WERI-Rb-1 (cell line): ENCODE results near the gene PTP4A1.

Source experiments
- DNase-seq: peaks from one replicate; pipeline ENCODE4 v3.0.0-alpha.2; 2020
- H3K27ac ChIP-seq: fragments of 250-450 bp; sonication (Bioruptor Pico); 2 replicates; pipeline ENCODE4 v1.5.1; 2020; ENCODE audit warnings: mild to moderate bottlenecking, moderate library complexity
- H3K27me3 ChIP-seq: fragments of 250-450 bp; sonication (Bioruptor Pico); 2 replicates; pipeline ENCODE4 v1.5.1; 2021; ENCODE audit warnings: mild to moderate bottlenecking, low read depth, moderate library complexity; ENCODE audit not compliant: insufficient read depth, severe bottlenecking
- H3K36me3 ChIP-seq: fragments of 250-450 bp; sonication (Bioruptor Pico); 2 replicates; pipeline ENCODE4 v1.5.1; 2020; ENCODE audit warnings: mild to moderate bottlenecking, moderate library complexity
- H3K4me3 ChIP-seq: 2 replicates; pipeline ENCODE4 v1.5.1; 2011; ENCODE audit warnings: low read depth, mild to moderate bottlenecking, control low read depth, low read length
- H3K9me3 ChIP-seq: fragments of 250-450 bp; sonication (Bioruptor Pico); 2 replicates; pipeline ENCODE4 v1.5.1; 2021; ENCODE audit warnings: mild to moderate bottlenecking, moderate library complexity; ENCODE audit not compliant: severe bottlenecking
- CTCF ChIP-seq: IDR thresholded peaks from 2 replicates; pipeline ENCODE4 v1.5.1; 2011; ENCODE audit warnings: low read depth, mild to moderate bottlenecking, control low read depth, inconsistent platforms, low read length

PTP4A1 gene

GRCh38 chr6:63589952-63590411 is 17.7 kb downstream of the PTP4A1 start:
- no peak for DNase-seq
- Histone ChIP-seq H3K27me3 (no peaks in the 10 kb centered on the region), H3K4me3 (no peak overlapping the region), H3K9me3 (no peaks in the 10 kb centered on the region), H3K27ac (no peak overlapping the region), H3K36me3 (no peaks in the 10 kb centered on the region)
- no peak for TF ChIP-seq CTCF

DNA sequence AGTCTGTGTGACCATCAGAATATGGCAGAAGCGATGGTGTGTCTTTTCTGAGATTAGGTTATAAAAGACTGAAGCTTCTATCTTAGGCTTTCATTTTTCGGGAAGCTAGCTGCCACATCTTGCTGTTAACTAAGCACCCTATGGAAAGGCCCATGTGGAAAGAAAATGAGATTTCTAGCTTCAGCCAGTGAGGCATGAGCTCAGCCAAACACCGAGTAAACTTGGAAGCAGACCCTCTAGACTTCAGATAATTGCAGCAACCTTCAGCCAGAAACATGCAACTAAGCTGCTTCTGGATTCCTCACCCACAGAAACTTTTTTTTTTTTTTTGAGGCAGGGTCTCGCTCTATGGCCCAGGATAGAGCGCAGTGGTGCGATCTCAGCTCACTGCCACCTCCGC is 20.6 kb downstream of the PTP4A1 start:
- DNase-seq, result no peak
- Histone ChIP-seq H3K27me3 (no peaks in the 10 kb centered on the region), H3K36me3 (no peaks in the 10 kb centered on the region), H3K9me3 (no peaks in the 10 kb centered on the region), H3K4me3 (no peak overlapping the region), H3K27ac (no peak overlapping the region)
- no peak for TF ChIP-seq CTCF

- Histone ChIP-seq H3K36me3 (no peaks in the 10 kb centered on the region), H3K9me3 (no peaks in the 10 kb centered on the region), H3K27ac (no peak overlapping the region), H3K27me3 (no peaks in the 10 kb centered on the region), H3K4me3 (peak overlapping the region; percentile 59)
- DNase-seq, result no peak
- no peak for TF ChIP-seq CTCF
These were observed 25.1 kb downstream of the PTP4A1 start for GRCh38 chr6:63597141-63598048.

- Histone ChIP-seq H3K4me3 (peak overlapping the region; percentile 59), H3K27ac (peak overlapping the region; percentile 28; the same call in 1 of the 2 replicates), H3K27me3 (no peaks in the 10 kb centered on the region), H3K36me3 (no peaks in the 10 kb centered on the region), H3K9me3 (no peaks in the 10 kb centered on the region)
- peak; percentile 88 for TF ChIP-seq CTCF
- DNase-seq, result peak; percentile 83
These were observed 26.1 kb downstream of the PTP4A1 start for GRCh38 chr6:63598049-63599036.

DNA sequence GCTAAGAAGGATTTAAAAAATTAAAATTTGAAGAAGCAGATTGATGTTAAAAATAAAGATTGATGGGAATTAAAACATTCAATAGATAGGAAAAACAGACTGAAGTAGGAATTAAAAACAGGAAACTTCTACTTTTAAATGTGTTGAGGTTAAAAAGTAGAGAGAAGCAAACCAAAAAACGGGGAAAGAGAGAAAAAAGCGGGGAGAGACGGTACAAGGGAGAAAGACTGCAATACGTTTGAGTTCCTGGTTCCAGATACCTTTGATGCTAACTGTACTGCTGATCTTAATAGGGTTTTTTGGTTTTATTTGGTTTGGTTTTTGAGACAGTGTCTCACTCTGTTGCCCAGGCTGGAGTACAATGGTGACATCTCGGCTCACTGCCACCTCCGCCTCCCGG is 27.0 kb downstream of the PTP4A1 start:
- H3K27ac ChIP-seq, result no peak overlapping the region
- no peaks in the 10 kb centered on the region for H3K27me3 ChIP-seq
- no peaks in the 10 kb centered on the region for H3K9me3 ChIP-seq
- no peak for DNase-seq
- H3K36me3 ChIP-seq, result no peaks in the 10 kb centered on the region
- no peak overlapping the region for H3K4me3 ChIP-seq
- TF ChIP-seq CTCF, result no peak
